Measurements from ENCODE around the gene P2RY8. TPM values are rescaled to one million over a fixed set of nuclear protein-coding genes. Genes with fewer than 3 reads are reported as not detected.

The P2RY8 gene
- total RNA-seq, 4 donors from 2014 or later: 0.34 to 1.3 (median 0.64) TPM

DNA sequence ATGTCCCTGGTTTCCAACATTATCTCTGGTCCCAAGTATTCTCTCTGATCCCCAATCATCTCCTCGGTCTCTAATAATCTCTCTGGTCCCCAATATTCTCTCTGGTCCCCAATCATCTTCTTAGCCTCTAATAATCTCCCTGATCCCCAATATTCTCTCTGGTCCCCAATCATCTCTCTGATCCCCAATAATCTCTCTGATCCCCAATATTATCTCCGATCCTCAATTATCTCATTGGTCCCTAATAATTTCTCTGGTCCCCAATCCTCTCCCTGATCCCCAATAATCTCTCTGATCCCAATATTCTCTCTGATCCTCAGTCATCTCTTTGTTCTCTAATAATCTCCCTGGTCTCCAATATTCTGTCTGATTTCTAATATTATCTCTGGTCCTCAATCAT, 16.6 kb downstream of the P2RY8 start:
- Histone ChIP-seq H3K27me3 (no peaks in the 10 kb centered on the region), H3K36me3 (no peaks in the 10 kb centered on the region), H3K4me1 (no peaks in the 10 kb centered on the region), H3K9me3 (peaks cover 0 to 24% (median 5%) of the 10 kb centered on the region in 3 donors), H3K27ac (no peak overlapping the region), H3K4me3 (no peak overlapping the region)
- intact Hi-C loops (cut with DNase I): no loop called here
- 87 to 90% methylated on average over 2 of the region's 2 CpGs for whole genome bisulfite sequencing, 2 donors
- no peak for DNase-seq
- TF ChIP-seq CTCF (IDR thresholded peaks at IDR 0.05): no peak
- TF ChIP-seq POLR2A (IDR thresholded peaks at IDR 0.05): no peak

GRCh38 chrX:1519022-1519497, 17.9 kb downstream of the P2RY8 start:
- intact Hi-C loops (cut with DNase I): no loop called here
- WGBS, 2 donors: 96 to 98% methylated on average over 2 of the region's 2 CpGs
- no peak for DNase-seq
- H3K27me3 ChIP-seq: no peaks in the 10 kb centered on the region
- H3K27ac ChIP-seq: no peak overlapping the region
- TF ChIP-seq POLR2A (IDR thresholded peaks at IDR 0.05) (no peak), CTCF (IDR thresholded peaks at IDR 0.05) (no peak)
- no peak overlapping the region for H3K4me3 ChIP-seq
- H3K9me3 ChIP-seq: peaks cover 0 to 24% (median 5%) of the 10 kb centered on the region in 3 donors
- no peaks in the 10 kb centered on the region for H3K36me3 ChIP-seq
- H3K4me1 ChIP-seq: no peaks in the 10 kb centered on the region

- TF ChIP-seq POLR2A (IDR thresholded peaks at IDR 0.05) (no peak), CTCF (IDR thresholded peaks at IDR 0.05) (no peak)
Measured at GRCh38 chrX:1518512-1518911, 18.5 kb downstream of the P2RY8 start.

GRCh38 chrX:1516596-1517104, 20.3 kb downstream of the P2RY8 start:
- 67 to 70% methylated on average over 9 of the region's 9 CpGs for WGBS, 2 donors
- Histone ChIP-seq H3K27me3 (no peaks in the 10 kb centered on the region), H3K27ac (no peak overlapping the region), H3K36me3 (no peaks in the 10 kb centered on the region), H3K4me3 (no peak overlapping the region), H3K4me1 (no peaks in the 10 kb centered on the region), H3K9me3 (peaks cover 0 to 24% (median 5%) of the 10 kb centered on the region in 3 donors)
- intact Hi-C loops (cut with DNase I): no loop called here
- no peak for DNase-seq
- TF ChIP-seq CTCF (IDR thresholded peaks at IDR 0.05) (no peak), POLR2A (IDR thresholded peaks at IDR 0.05) (no peak)

More at GRCh38 chrX:1518512-1518911, 18.5 kb downstream of the P2RY8 start:
- Histone ChIP-seq H3K27ac (no peak overlapping the region), H3K4me3 (no peak overlapping the region), H3K9me3 (peaks cover 0 to 24% (median 5%) of the 10 kb centered on the region in 3 donors), H3K4me1 (no peaks in the 10 kb centered on the region), H3K27me3 (no peaks in the 10 kb centered on the region), H3K36me3 (no peaks in the 10 kb centered on the region)
- intact Hi-C loops (cut with DNase I): no loop called here
- WGBS, 2 donors: 87 to 100% methylated on average over 1 of the region's 1 CpG
- no peak for DNase-seq

- intact Hi-C loops (cut with DNase I): no loop called here
- H3K4me1 ChIP-seq: no peaks in the 10 kb centered on the region
- WGBS, 2 donors: 76 to 82% methylated on average over 4 of the region's 5 CpGs
- no peak overlapping the region for H3K27ac ChIP-seq
- no peaks in the 10 kb centered on the region for H3K36me3 ChIP-seq
- H3K4me3 ChIP-seq: no peak overlapping the region
- no peak for DNase-seq
- H3K9me3 ChIP-seq: no peaks in the 10 kb centered on the region
- TF ChIP-seq CTCF (IDR thresholded peaks at IDR 0.05) (no peak), POLR2A (IDR thresholded peaks at IDR 0.05) (no peak)
- H3K27me3 ChIP-seq: no peaks in the 10 kb centered on the region
Measured at GRCh38 chrX:1511829-1512228, 25.2 kb downstream of the P2RY8 start.
